Effector memory CD4-positive, alpha-beta T cell (primary cell): ENCODE measurements around the gene CDH20.

Experiments
- DNase-seq, 3 donors: peaks; one replicate each; pipeline ENCODE4 v3.0.0-alpha.2; 2020
- H3K27ac ChIP-seq: 2 replicates; pipeline ENCODE4 v1.7.0; 2013; ENCODE audit warnings: mild to moderate bottlenecking, low read length, moderate library complexity; ENCODE audit not compliant: insufficient read depth, poor library complexity, severe bottlenecking
- H3K27me3 ChIP-seq: replicated peaks from 2 replicates; pipeline ENCODE4 v1.7.0; 2013; ENCODE audit warnings: mild to moderate bottlenecking, low read length; ENCODE audit not compliant: insufficient read depth, control insufficient read depth, poor library complexity, severe bottlenecking
- H3K36me3 ChIP-seq: 2 replicates; pipeline ENCODE4 v1.7.0; 2013; ENCODE audit warnings: mild to moderate bottlenecking, low read length, moderate library complexity; ENCODE audit not compliant: control insufficient read depth, insufficient read depth
- H3K4me1 ChIP-seq: 2 replicates; pipeline ENCODE4 v1.7.0; 2013; ENCODE audit warnings: low read length, mild to moderate bottlenecking; ENCODE audit not compliant: control insufficient read depth, insufficient read depth, poor library complexity, severe bottlenecking
- H3K4me3 ChIP-seq: 2 replicates; pipeline ENCODE4 v1.7.0; 2013; ENCODE audit warnings: low read length, low read depth, mild to moderate bottlenecking; ENCODE audit not compliant: insufficient read depth, poor library complexity, severe bottlenecking
- H3K9me3 ChIP-seq: 2 replicates; pipeline ENCODE4 v1.7.0; 2013; ENCODE audit warnings: mild to moderate bottlenecking, low read length, moderate library complexity; ENCODE audit not compliant: control insufficient read depth

CDH20 gene

DNA sequence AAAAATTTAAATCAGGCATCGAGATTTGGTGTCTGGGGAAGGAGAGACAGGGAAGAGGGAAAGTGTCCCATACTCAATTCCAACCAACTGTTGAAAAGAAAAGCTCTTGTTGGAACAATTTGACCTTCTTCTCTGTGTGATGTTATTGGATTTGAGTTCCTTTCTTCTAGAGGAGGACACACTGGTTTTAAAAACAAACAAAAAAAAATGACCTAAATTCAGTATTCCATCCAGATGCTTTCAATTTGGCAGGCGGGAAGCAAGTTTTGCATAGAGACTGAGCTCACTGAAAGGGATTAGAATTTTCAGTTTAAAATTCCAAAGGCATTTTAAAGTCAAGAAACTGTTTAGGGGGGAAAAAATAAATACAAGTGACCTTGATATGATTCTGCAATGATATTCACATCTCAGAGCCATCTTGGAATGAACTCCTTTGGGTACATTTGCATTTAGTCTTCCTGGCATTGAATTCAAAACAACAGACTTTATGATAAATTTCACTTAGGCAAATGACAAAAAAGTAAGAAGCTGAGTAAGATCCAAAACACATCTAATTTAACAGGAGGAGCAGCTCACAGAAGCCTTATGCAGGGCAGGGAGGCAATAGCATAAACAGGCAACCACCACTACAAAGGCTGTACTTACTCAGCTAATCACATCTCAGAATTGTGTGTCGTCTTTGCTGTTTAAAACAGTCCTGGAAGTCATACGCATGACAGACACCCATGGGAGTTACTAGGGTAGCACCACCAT lies 126.8 kb downstream of the CDH20 start:
- Histone ChIP-seq H3K36me3 (no peaks in the 10 kb centered on the region), H3K27me3 (no peaks in the 10 kb centered on the region), H3K9me3 (no peaks in the 10 kb centered on the region), H3K4me3 (no peak overlapping the region), H3K4me1 (no peaks in the 10 kb centered on the region), H3K27ac (no peak overlapping the region)
- no peak for DNase-seq

DNA sequence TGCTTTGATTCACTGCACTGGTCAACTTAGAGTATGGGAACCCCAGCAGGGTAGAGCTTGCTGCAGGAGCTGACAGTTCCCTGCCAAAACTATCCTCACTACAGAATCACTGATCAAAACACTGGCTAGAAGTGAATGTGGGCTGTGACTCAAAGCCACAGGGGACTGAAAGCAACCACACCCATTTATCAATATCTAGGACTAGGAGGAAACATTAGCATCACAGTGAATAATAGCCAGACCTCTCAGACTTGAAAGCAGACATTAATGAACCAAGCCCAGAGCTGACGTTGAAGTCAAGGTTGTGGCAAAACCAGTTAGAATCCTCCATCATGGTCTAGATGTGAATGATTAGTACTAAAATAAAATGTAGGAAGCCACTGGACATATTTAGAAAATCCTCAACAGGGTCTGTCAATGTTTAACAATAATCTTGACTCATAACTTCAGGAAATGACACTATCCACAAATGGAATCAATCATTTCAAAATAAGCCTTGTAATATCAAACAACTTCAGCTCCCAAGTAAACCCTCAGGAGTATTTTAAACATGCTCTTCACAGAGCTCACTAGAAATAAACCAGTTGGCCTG lies 131.4 kb downstream of the CDH20 start:
- Histone ChIP-seq H3K9me3 (no peaks in the 10 kb centered on the region), H3K27me3 (no peaks in the 10 kb centered on the region), H3K36me3 (no peaks in the 10 kb centered on the region), H3K27ac (no peak overlapping the region), H3K4me1 (no peaks in the 10 kb centered on the region), H3K4me3 (no peak overlapping the region)
- no peak for DNase-seq

DNA sequence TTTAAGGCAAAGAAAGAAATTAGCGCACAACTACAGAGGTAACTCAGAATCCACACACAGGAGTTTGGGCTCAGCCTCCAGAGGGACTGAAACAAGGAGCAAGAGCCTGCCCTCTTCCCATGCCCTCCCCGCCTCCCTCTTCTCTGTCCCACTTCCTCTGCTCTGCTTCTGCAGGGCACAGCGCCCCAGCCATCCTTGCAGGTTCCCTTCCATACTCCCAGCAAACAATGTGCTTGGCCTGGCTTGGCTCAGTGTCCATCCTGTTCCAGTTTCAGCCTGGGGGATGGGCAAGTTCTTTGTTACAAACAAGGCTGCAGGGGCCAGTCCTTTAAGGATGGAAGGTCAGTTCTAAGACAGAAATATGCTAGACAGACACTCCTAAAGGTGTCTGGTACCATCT lies 133.5 kb downstream of the CDH20 start:
- Histone ChIP-seq H3K27me3 (no peaks in the 10 kb centered on the region), H3K4me3 (no peak overlapping the region), H3K27ac (no peak overlapping the region), H3K9me3 (no peaks in the 10 kb centered on the region), H3K4me1 (no peaks in the 10 kb centered on the region), H3K36me3 (no peaks in the 10 kb centered on the region)
- no peak for DNase-seq

DNA sequence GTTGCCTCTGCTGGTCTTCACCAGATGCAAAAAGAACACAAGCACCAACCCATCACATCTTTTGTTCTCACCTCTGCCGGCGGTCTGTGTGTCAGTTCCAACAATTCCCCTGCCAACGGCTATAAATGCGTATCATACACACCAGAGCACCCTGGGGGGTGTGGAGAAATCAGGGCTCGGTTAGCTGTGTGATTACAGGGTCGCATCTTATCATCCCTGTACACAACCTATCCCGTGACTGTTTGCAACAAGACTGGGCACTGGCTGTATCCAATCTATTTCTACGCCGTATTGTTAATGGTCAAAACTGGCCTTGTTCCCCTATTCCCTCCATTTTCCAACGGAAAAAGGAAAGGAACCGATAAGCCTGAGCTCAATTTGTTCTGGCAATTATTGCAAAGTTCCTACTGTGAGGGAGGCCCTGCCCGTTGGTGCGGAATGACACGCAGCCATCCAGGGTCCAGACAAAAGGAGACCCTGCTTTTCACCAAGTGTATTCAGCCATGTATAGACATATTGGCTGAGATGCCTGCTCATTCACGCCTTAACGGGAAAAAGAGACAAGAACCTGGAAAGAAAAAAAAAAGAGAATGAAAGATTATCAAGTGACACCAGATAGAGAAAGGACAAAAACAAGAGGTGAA lies 136.9 kb downstream of the CDH20 start:
- DNase-seq: no peak
- no peaks in the 10 kb centered on the region for H3K27me3 ChIP-seq
- no peaks in the 10 kb centered on the region for H3K4me1 ChIP-seq
- no peak overlapping the region for H3K4me3 ChIP-seq
- H3K27ac ChIP-seq: no peak overlapping the region
- no peaks in the 10 kb centered on the region for H3K36me3 ChIP-seq
- no peaks in the 10 kb centered on the region for H3K9me3 ChIP-seq

DNA sequence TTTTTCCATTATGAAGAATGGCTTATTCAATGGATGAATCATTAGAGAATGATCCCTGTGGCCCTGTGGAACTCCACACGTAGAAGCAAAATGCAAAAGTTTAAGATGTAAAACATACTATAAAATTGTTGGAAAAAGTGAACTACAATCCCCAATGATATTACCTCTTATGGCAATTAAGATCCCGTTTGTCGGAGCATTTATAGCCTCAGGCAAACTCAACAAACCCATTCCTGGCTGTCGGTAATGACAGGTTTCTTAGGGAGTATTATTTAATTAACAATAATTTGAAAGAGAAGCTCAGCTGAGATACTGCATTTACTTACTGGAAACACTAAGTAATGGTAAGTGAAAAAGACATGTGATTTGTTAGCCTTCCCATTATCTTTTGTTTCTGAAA lies 138.3 kb downstream of the CDH20 start:
- Histone ChIP-seq H3K27ac (no peak overlapping the region), H3K4me3 (no peak overlapping the region), H3K9me3 (no peaks in the 10 kb centered on the region), H3K4me1 (no peaks in the 10 kb centered on the region), H3K27me3 (no peaks in the 10 kb centered on the region), H3K36me3 (no peaks in the 10 kb centered on the region)
- no peak for DNase-seq

DNA sequence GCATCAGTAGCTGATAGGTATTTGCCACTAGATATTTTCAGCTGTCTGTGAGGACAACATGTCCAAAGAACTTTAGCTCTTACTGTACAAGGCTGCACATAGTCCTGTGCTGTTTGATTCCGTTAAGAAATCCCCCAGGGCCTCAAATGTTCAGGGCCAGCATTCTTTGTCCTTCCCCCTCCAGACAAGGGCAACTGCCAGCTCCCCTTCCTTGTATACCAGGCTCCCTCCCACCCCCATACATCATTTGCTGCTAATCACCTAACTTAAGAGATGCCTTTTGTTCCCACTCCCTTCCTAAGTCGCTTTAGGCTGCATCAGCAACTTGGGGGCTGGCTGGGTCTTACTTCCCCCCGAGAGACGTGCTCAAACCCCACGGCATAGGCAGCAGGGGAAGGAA lies 138.7 kb downstream of the CDH20 start:
- Histone ChIP-seq H3K27ac (no peak overlapping the region), H3K36me3 (no peaks in the 10 kb centered on the region), H3K4me1 (no peaks in the 10 kb centered on the region), H3K4me3 (no peak overlapping the region), H3K27me3 (no peaks in the 10 kb centered on the region), H3K9me3 (no peaks in the 10 kb centered on the region)
- DNase-seq: no peak

DNA sequence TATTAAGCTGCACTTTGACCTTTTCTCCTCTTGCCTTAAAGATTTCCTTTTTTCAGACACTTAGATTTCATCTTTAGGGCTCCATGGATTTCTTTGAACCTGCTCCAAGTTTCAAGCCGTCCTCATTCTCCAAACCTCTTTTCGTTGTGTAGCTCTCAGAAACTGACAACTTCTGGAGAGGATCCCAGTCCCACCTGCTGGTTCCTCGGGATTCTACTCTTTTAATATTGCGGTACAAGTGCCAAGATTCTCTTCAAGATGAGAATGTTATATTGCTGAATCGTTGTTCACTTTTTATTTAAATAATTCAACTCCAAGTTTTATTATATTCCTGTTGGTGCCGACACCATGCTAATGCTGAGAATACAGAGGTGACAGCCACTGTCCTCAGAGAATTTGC lies 141.1 kb downstream of the CDH20 start:
- Histone ChIP-seq H3K9me3 (no peaks in the 10 kb centered on the region), H3K4me1 (no peaks in the 10 kb centered on the region), H3K27me3 (no peaks in the 10 kb centered on the region), H3K27ac (no peak overlapping the region), H3K4me3 (no peak overlapping the region), H3K36me3 (no peaks in the 10 kb centered on the region)
- no peak for DNase-seq

DNA sequence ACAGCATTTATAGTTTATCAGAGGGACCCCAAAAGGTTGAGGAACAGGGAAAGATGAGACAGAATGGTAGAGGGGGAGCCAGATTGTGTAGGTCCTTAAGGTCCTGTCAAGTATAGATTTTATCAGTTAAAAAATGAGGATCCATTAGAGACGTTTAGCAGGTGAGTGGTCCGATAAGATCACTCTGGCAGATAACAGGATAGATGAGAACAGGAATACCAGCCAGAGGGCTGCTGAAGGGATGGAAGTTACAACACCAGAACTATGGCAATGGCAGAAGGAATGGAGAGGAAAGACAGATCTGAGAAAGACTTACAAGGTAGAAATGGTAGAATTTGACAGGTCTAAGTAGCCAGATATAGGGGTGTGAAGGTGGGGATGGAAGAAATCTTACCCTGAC lies 141.7 kb downstream of the CDH20 start:
- Histone ChIP-seq H3K9me3 (no peaks in the 10 kb centered on the region), H3K27ac (no peak overlapping the region), H3K36me3 (no peaks in the 10 kb centered on the region), H3K4me3 (no peak overlapping the region), H3K27me3 (no peaks in the 10 kb centered on the region), H3K4me1 (no peaks in the 10 kb centered on the region)
- no peak for DNase-seq

DNA sequence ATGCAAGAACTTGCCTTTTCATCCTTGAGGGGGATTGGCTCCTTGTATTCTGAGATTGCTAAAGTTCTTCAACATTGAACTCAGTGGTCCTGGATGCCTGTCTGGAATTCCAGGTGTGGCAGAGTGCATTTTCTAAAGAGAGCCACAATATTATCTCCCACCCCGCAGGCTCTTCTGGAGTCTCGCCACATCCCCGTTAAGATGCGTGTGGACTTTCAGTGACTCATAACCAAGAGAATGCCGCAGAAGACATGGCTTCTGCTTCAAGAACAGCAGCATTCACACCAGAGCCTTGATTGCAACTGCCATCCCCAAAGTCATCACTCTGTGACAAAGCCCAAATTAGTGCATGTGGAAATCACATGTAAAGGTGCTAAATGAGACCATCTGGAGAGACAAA lies 142.7 kb downstream of the CDH20 start:
- Histone ChIP-seq H3K4me3 (no peak overlapping the region), H3K36me3 (no peaks in the 10 kb centered on the region), H3K27ac (no peak overlapping the region), H3K4me1 (no peaks in the 10 kb centered on the region), H3K27me3 (no peaks in the 10 kb centered on the region), H3K9me3 (no peaks in the 10 kb centered on the region)
- DNase-seq: no peak

DNA sequence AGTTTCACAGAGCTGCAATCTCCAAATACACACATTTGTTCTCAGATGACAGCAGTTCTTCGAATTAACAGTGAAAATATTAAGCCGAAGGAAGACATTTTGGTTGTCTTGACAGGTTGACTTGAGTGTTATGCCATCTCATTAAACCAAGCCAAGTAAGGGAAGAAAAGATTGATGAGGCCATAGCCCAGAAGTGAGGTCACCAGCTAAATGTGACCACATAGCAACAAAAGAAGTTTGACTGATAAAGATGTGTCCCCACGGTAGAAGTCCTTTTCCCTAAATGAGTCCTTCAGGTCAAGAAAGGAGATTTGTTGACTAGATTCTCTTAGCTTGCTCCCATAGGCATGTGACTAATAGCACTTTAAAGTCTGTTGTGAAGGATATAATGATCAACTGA lies 156.1 kb downstream of the CDH20 start:
- Histone ChIP-seq H3K4me1 (no peaks in the 10 kb centered on the region), H3K27me3 (no peaks in the 10 kb centered on the region), H3K27ac (no peak overlapping the region), H3K9me3 (no peaks in the 10 kb centered on the region), H3K4me3 (no peak overlapping the region), H3K36me3 (no peaks in the 10 kb centered on the region)
- DNase-seq: no peak
